Nephron (organoid): ENCODE data around the gene ZNF8.

Experiments used
- H3K27ac Mint-ChIP-seq, 3 experiments: 2 replicates each; pipeline ENCODE4 v1.8.0; 2020; ENCODE audit warnings: mixed read lengths in 3 of 3, mild to moderate bottlenecking in 2 of 3, moderate library complexity in 1 of 3
- H3K27me3 Mint-ChIP-seq: 2 replicates; pipeline ENCODE4 v1.8.0; 2021; ENCODE audit warnings: low read depth, mild to moderate bottlenecking, moderate library complexity, mixed read lengths
- H3K36me3 Mint-ChIP-seq: 2 replicates; pipeline ENCODE4 v1.8.0; 2020; ENCODE audit warnings: low read depth, mixed read lengths
- H3K4me1 Mint-ChIP-seq: 2 replicates; pipeline ENCODE4 v1.8.0; 2020; ENCODE audit warnings: mixed read lengths
- H3K4me3 Mint-ChIP-seq, 3 experiments: 2 replicates each; pipeline ENCODE4 v1.8.0; 2020; ENCODE audit warnings: mild to moderate bottlenecking in 3 of 3, mixed read lengths in 3 of 3, moderate library complexity in 2 of 3
- H3K9me3 Mint-ChIP-seq: 2 replicates; pipeline ENCODE4 v1.8.0; 2020; ENCODE audit warnings: mixed read lengths
- TF ChIP-seq, protein P1 (sequence below), 3 experiments: fragments of 200-600 bp; sonication (generic); IDR thresholded peaks; one replicate each; pipeline ENCODE4 v1.5.0; 2021; ENCODE audit warnings: antibody characterized with exemption in 3 of 3; ENCODE audit not compliant: unreplicated experiment in 3 of 3

Gene ZNF8

DNA sequence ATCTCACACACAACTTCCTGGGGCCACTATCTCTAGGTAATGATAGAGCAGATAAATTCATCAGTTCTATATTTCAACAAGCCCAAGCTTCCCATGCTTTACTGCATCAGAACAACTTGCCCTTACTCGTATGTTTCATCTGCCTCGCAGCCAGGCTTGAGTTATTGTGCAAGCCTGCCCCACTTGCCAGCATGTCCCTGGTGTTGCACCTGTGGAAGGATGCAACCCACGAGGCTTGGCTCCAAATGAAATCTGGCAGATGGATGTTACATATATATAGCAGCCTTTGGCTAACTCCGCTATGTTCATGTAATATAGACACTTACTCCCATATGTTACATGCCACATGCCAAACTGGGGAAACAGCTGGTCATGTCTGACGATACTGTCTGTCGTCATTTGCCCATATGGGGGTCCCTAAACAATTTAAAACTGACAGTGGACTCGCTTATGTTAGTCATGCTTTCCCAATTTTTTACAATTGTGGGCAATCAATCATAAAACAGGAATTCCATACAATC lies 32.6 kb downstream of the ZNF8 start:
- H3K36me3 Mint-ChIP-seq: peaks cover 93% of the 10 kb centered on the region
- H3K4me3 Mint-ChIP-seq: no peak overlapping the region
- peaks cover 6% of the 10 kb centered on the region for H3K4me1 Mint-ChIP-seq
- TF ChIP-seq, protein P1, sequence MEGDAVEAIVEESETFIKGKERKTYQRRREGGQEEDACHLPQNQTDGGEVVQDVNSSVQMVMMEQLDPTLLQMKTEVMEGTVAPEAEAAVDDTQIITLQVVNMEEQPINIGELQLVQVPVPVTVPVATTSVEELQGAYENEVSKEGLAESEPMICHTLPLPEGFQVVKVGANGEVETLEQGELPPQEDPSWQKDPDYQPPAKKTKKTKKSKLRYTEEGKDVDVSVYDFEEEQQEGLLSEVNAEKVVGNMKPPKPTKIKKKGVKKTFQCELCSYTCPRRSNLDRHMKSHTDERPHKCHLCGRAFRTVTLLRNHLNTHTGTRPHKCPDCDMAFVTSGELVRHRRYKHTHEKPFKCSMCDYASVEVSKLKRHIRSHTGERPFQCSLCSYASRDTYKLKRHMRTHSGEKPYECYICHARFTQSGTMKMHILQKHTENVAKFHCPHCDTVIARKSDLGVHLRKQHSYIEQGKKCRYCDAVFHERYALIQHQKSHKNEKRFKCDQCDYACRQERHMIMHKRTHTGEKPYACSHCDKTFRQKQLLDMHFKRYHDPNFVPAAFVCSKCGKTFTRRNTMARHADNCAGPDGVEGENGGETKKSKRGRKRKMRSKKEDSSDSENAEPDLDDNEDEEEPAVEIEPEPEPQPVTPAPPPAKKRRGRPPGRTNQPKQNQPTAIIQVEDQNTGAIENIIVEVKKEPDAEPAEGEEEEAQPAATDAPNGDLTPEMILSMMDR (IDR thresholded peaks at IDR 0.05; ENCODE audit: unreplicated experiment in 3 of 3): no peak
- H3K9me3 Mint-ChIP-seq: peaks cover 3% of the 10 kb centered on the region
- H3K27me3 Mint-ChIP-seq: no peaks in the 10 kb centered on the region
- no peak overlapping the region for H3K27ac Mint-ChIP-seq

DNA sequence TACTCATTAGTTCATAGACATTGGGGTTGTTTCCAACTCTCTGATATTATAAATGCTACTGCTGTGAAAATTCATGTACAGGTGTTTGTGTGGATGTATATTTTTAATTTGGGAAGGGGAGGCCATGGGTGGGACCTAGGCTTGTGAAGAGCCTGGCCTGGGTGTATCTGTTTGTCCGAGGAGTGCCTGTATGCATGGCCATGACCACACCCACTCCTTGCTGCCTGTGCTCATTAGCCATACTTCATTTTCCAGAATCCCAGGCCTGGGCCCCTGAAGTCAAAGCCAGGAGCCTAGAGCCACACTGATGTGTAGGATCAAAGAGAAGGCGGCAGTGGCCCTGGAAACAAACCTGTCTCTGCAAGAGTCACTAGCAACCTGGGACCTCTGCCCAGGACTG lies 36.8 kb downstream of the ZNF8 start:
- H3K9me3 Mint-ChIP-seq: peaks cover 3% of the 10 kb centered on the region
- H3K36me3 Mint-ChIP-seq: peaks cover 56% of the 10 kb centered on the region
- TF ChIP-seq, protein P1 (IDR thresholded peaks at IDR 0.05; ENCODE audit: unreplicated experiment in 3 of 3): no peak
- no peak overlapping the region for H3K27ac Mint-ChIP-seq
- H3K4me3 Mint-ChIP-seq: no peak overlapping the region
- peaks cover 4% of the 10 kb centered on the region for H3K4me1 Mint-ChIP-seq
- H3K27me3 Mint-ChIP-seq: no peaks in the 10 kb centered on the region

DNA sequence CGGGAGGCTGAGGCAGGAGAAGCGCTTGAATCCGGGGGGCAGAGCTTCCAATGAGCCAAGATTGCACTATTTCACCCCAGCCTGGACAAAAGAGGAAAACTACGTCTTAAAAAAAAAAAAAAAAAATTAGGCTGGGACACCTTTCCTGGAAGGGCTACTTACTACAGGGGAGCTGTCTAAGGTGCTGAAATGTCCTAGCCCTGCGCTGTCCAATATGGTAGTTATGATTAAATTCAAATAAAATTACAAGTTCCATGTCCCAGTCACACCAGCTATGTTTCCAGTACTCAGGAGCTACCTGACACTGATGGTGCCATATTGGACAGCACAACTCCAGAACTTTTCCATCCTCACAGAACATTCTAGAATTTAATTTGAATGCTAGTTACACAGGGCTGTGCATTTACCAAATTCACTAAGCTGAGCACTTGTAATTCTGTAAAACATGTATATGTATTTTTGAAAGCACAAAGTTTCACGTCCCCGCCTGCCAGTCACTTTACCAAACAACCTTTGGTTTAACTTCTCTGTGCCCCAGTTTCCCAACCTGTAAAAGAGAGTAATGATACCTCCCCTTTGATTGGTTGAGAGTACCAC lies 38.8 kb downstream of the ZNF8 start:
- no peaks in the 10 kb centered on the region for H3K27me3 Mint-ChIP-seq
- no peak overlapping the region for H3K27ac Mint-ChIP-seq
- no peaks in the 10 kb centered on the region for H3K4me1 Mint-ChIP-seq
- H3K9me3 Mint-ChIP-seq: peaks cover 3% of the 10 kb centered on the region
- H3K4me3 Mint-ChIP-seq: no peak overlapping the region
- TF ChIP-seq, protein P1 (IDR thresholded peaks at IDR 0.05; ENCODE audit: unreplicated experiment in 3 of 3): no peak
- peaks cover 37% of the 10 kb centered on the region for H3K36me3 Mint-ChIP-seq

DNA sequence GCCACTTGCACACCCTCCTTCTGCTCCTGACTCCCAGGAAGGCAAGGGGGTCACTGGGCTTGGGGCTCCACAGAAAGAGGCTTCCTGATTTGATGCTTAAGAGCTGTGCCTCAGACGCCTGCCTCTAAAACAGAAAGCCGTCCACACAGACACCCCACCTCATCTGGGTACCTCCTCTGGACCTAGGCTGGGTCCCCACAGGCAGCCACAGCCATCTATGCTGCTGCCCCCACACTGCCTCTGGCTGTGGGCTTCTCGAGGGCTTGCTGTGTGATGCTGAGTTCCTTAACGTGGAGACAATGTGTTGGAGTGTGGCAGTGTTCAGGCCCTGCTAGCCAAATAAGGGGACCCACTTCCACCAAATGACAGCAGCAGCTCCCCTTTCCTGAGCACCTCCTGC lies 39.5 kb downstream of the ZNF8 start:
- Mint-ChIP-seq H3K9me3 (peaks cover 3% of the 10 kb centered on the region), H3K36me3 (peaks cover 30% of the 10 kb centered on the region), H3K4me1 (no peaks in the 10 kb centered on the region), H3K27me3 (no peaks in the 10 kb centered on the region), H3K4me3 (no peak overlapping the region), H3K27ac (no peak overlapping the region)
- TF ChIP-seq, protein P1 (IDR thresholded peaks at IDR 0.05; ENCODE audit: unreplicated experiment in 3 of 3): no peak

DNA sequence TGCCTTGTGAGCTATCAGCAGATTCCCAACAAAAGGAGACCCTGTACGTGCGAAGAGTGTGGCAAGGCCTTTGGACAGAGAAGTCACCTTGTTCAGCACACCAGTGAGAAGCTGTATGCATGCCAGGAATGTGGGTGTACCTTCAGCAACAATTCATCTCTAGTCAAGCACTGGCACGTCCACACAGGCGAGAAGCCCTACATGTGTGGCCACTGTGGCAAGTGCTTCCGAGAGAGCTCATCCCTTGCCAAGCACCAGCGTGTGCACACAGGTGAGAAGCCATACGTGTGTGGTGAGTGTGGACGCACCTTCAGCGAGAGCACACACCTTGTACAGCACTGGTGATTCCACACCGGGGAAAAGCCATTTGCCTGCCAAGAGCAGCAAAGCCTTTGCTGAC lies 40.5 kb downstream of the ZNF8 start:
- H3K27me3 Mint-ChIP-seq: no peaks in the 10 kb centered on the region
- TF ChIP-seq, protein P1 (IDR thresholded peaks at IDR 0.05; ENCODE audit: unreplicated experiment in 3 of 3): no peak
- H3K36me3 Mint-ChIP-seq: peaks cover 21% of the 10 kb centered on the region
- no peaks in the 10 kb centered on the region for H3K4me1 Mint-ChIP-seq
- no peak overlapping the region for H3K27ac Mint-ChIP-seq
- H3K4me3 Mint-ChIP-seq: no peak overlapping the region
- peaks cover 3% of the 10 kb centered on the region for H3K9me3 Mint-ChIP-seq
